Stimulated activated CD8-positive, alpha-beta memory T cell treated with anti-CD3 and anti-CD28 coated beads, Interleukin-4, amount 100 ng/mL, for 1 hour (primary cell): ENCODE results near the gene IFI35.
"Not testable (repeated sequence)": the region's sequence is repeated elsewhere in the genome, so short reads cannot be mapped to it uniquely, and the experiment has no call there.

Experiments used
- DNase-seq, 2 donors: peaks; one replicate each; pipeline ENCODE4 v3.0.0-alpha.2; 2020; ENCODE audit warnings: low read depth in 2 of 2, low spot score in 1 of 2

The IFI35 gene

GRCh38 chr17:43051969-43052368 lies 45.4 kb downstream of the IFI35 start:
- no peak for DNase-seq

GRCh38 chr17:43053008-43053407 lies 46.4 kb downstream of the IFI35 start:
- not testable (repeated sequence) for DNase-seq

- DNase-seq, result no peak
These were observed 49.5 kb downstream of the IFI35 start for GRCh38 chr17:43056051-43056450.

GRCh38 chr17:43062984-43063638 lies 56.5 kb downstream of the IFI35 start:
- no peak for DNase-seq
